HEK293 (cell line): ENCODE measurements around the gene AUH.
A peak's percentile ranks its signal among the peaks of the same experiment; 100 is the strongest.

Experiments used
- CTCF ChIA-PET: fragments of 350-600 bp; formaldehyde crosslinking; extraction: SDS; loops from one replicate; lab custom pipeline; 2021; ENCODE audit warnings: antibody characterized with exemption; lab: Yijun Ruan, JAX
- POLR2A ChIA-PET: fragments of 300-600 bp; formaldehyde crosslinking; extraction: SDS; loops from one replicate; lab custom pipeline; 2020; ENCODE audit warnings: antibody characterized with exemption, inconsistent platforms; lab: Yijun Ruan, JAX
- H3K27ac ChIP-seq: fragments of 200-500 bp; sonication (Bioruptor generic); 2 replicates; pipeline ENCODE4 v1.5.1; 2014; ENCODE audit warnings: low read depth, low read length, control low read depth, inconsistent platforms; ENCODE audit errors: extremely low read depth
- H3K36me3 ChIP-seq, 2 experiments: fragments of 200-500 bp in 1 of 2; sonication (Bioruptor generic) in 1 of 2; 1 replicate in 1 of 2; 2 replicates in 1 of 2; pipeline ENCODE4 v1.5.1; 2014 to 2017; ENCODE audit warnings: inconsistent platforms in 2 of 2, low read length in 2 of 2; ENCODE audit not compliant: control insufficient read depth in 2 of 2, insufficient read depth in 1 of 2
- H3K4me1 ChIP-seq: fragments of 200-500 bp; sonication (Bioruptor generic); 2 replicates; pipeline ENCODE4 v1.5.1; 2014; ENCODE audit warnings: mild to moderate bottlenecking, low read length, inconsistent platforms; ENCODE audit not compliant: control insufficient read depth, insufficient read depth
- H3K4me3 ChIP-seq: 2 replicates; pipeline ENCODE4 v1.5.1; 2011; ENCODE audit warnings: low read depth, mild to moderate bottlenecking, control low read depth, low read length, moderate library complexity
- H3K9me3 ChIP-seq: fragments of 200-500 bp; sonication (Bioruptor generic); 2 replicates; pipeline ENCODE4 v1.5.1; 2014; ENCODE audit warnings: low read depth, low read length, inconsistent platforms; ENCODE audit not compliant: control insufficient read depth, insufficient read depth
- ATF2 ChIP-seq: fragments of 450-650 bp; formaldehyde crosslinking; IDR thresholded peaks from 2 replicates; pipeline ENCODE4 v1.5.1; 2016; ENCODE audit warnings: missing biosample characterization, missing genetic modification characterization, low read depth
- IKZF3 ChIP-seq: fragments of 450-650 bp; IDR thresholded peaks from 2 replicates; pipeline ENCODE4 v1.5.0; 2018; ENCODE audit warnings: missing biosample characterization, mild to moderate bottlenecking, missing genetic modification characterization, moderate library complexity
- MYNN ChIP-seq: fragments of 450-650 bp; formaldehyde crosslinking; IDR thresholded peaks from 2 replicates; pipeline ENCODE4 v1.5.1; 2016; ENCODE audit warnings: missing biosample characterization, missing genetic modification characterization, borderline replicate concordance
- PBX3 ChIP-seq: sonication (generic); formaldehyde crosslinking; IDR thresholded peaks from 2 replicates; pipeline ENCODE4 v1.8.1; 2022; ENCODE audit warnings: mild to moderate bottlenecking, moderate library complexity, missing genetic modification reagents
- TRIM28 ChIP-seq: IDR thresholded peaks from 2 replicates; pipeline ENCODE4 v1.6.1; 2011; ENCODE audit warnings: low read length, control low read depth, borderline replicate concordance
- ZNF155 ChIP-seq: fragments of 450-650 bp; formaldehyde crosslinking; IDR thresholded peaks from 2 replicates; pipeline ENCODE4 v1.5.1; 2016; ENCODE audit warnings: missing biosample characterization, missing genetic modification characterization
- ZNF280D ChIP-seq: fragments of 450-650 bp; formaldehyde crosslinking; IDR thresholded peaks from 2 replicates; pipeline ENCODE4 v1.5.1; 2016; ENCODE audit warnings: missing biosample characterization, missing genetic modification characterization
- ZNF324 ChIP-seq: fragments of 450-650 bp; formaldehyde crosslinking; IDR thresholded peaks from 2 replicates; pipeline ENCODE4 v1.5.1; 2016; ENCODE audit warnings: missing biosample characterization, missing genetic modification characterization
- ZNF426 ChIP-seq: fragments of 450-650 bp; formaldehyde crosslinking; IDR thresholded peaks from 2 replicates; pipeline ENCODE4 v1.5.1; 2017; ENCODE audit warnings: missing biosample characterization, missing genetic modification characterization, mild to moderate bottlenecking, inconsistent platforms, moderate library complexity
- ZNF529 ChIP-seq: fragments of 450-650 bp; formaldehyde crosslinking; IDR thresholded peaks from 2 replicates; pipeline ENCODE4 v1.5.1; 2017; ENCODE audit warnings: missing genetic modification characterization, missing biosample characterization; ENCODE audit not compliant: insufficient replicate concordance
- ZSCAN4 ChIP-seq: fragments of 450-650 bp; formaldehyde crosslinking; IDR thresholded peaks from 2 replicates; pipeline ENCODE4 v1.5.1; 2017; ENCODE audit warnings: missing biosample characterization, missing genetic modification characterization
- TF ChIP-seq, protein P1 (sequence below): fragments of 450-650 bp; formaldehyde crosslinking; IDR thresholded peaks from 2 replicates; pipeline ENCODE4 v1.5.0; 2017; ENCODE audit warnings: missing biosample characterization, missing genetic modification characterization, borderline replicate concordance
- TF ChIP-seq, protein P2 (sequence below): fragments of 450-650 bp; formaldehyde crosslinking; IDR thresholded peaks from 2 replicates; pipeline ENCODE4 v1.5.1; 2016; ENCODE audit warnings: missing biosample characterization, missing genetic modification characterization

AUH gene

DNA sequence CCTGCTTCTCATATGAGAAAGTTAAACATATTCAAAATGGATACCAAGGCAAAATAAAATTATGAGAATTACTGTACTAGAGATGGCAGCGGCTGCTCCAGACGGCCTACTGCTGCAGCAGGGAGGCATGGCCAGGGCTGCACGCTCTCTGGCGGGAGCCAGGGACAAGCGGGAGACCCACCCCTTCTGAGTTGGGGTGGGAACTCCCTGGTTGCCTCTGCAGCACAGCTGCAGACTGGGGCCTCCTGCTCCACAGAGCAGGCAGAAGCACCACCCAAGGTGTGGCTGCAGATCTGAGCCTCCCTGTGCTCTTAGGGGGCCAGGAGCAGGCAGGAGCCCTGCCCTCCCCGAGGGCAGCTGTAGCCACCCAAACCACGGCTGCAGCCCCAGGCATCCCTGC, 2.3 kb upstream of the AUH start:
- CTCF ChIA-PET: no interaction called here
- TF ChIP-seq ZNF426 (no peak), ZNF529 (tag by site-specific recombination) (no peak), ZNF280D (tag by site-specific recombination) (no peak), ZNF155 (no peak), TRIM28 (no peak), ATF2 (no peak), ZSCAN4 (no peak), MYNN (tag by site-specific recombination) (no peak), PBX3 (no peak)
- TF ChIP-seq, protein P1, sequence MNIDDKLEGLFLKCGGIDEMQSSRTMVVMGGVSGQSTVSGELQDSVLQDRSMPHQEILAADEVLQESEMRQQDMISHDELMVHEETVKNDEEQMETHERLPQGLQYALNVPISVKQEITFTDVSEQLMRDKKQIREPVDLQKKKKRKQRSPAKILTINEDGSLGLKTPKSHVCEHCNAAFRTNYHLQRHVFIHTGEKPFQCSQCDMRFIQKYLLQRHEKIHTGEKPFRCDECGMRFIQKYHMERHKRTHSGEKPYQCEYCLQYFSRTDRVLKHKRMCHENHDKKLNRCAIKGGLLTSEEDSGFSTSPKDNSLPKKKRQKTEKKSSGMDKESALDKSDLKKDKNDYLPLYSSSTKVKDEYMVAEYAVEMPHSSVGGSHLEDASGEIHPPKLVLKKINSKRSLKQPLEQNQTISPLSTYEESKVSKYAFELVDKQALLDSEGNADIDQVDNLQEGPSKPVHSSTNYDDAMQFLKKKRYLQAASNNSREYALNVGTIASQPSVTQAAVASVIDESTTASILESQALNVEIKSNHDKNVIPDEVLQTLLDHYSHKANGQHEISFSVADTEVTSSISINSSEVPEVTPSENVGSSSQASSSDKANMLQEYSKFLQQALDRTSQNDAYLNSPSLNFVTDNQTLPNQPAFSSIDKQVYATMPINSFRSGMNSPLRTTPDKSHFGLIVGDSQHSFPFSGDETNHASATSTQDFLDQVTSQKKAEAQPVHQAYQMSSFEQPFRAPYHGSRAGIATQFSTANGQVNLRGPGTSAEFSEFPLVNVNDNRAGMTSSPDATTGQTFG (tag by site-specific recombination): no peak
- TF ChIP-seq, all 188 proteins: peak for 0
- POLR2A ChIA-PET: no interaction called here
- Histone ChIP-seq H3K9me3 (no peaks in the 10 kb centered on the region), H3K27ac (no peak overlapping the region), H3K4me1 (no peaks in the 10 kb centered on the region), H3K36me3 (peaks cover 0 to 3% of the 10 kb centered on the region in 2 experiments; a peak in 1 of 3 replicates), H3K4me3 (no peak overlapping the region)

- no peaks in the 10 kb centered on the region for H3K4me1 ChIP-seq
- POLR2A ChIA-PET: no interaction called here
- H3K9me3 ChIP-seq: no peaks in the 10 kb centered on the region
- no peak overlapping the region for H3K4me3 ChIP-seq
- no peak overlapping the region for H3K27ac ChIP-seq
- CTCF ChIA-PET: interaction anchor here (0.7 kb wide), 1 partner anchor 65 kb away, joined by 4 read pairs; no protein-coding TSS in a partner anchor
- TF ChIP-seq, protein P2, sequence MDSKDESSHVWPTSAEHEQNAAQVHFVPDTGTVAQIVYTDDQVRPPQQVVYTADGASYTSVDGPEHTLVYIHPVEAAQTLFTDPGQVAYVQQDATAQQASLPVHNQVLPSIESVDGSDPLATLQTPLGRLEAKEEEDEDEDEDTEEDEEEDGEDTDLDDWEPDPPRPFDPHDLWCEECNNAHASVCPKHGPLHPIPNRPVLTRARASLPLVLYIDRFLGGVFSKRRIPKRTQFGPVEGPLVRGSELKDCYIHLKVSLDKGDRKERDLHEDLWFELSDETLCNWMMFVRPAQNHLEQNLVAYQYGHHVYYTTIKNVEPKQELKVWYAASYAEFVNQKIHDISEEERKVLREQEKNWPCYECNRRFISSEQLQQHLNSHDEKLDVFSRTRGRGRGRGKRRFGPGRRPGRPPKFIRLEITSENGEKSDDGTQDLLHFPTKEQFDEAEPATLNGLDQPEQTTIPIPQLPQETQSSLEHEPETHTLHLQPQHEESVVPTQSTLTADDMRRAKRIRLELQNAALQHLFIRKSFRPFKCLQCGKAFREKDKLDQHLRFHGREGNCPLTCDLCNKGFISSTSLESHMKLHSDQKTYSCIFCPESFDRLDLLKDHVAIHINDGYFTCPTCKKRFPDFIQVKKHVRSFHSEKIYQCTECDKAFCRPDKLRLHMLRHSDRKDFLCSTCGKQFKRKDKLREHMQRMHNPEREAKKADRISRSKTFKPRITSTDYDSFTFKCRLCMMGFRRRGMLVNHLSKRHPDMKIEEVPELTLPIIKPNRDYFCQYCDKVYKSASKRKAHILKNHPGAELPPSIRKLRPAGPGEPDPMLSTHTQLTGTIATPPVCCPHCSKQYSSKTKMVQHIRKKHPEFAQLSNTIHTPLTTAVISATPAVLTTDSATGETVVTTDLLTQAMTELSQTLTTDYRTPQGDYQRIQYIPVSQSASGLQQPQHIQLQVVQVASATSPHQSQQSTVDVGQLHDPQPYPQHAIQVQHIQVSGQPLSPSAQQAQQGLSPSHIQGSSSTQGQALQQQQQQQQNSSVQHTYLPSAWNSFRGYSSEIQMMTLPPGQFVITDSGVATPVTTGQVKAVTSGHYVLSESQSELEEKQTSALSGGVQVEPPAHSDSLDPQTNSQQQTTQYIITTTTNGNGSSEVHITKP (tag by site-specific recombination): peak; percentile 21; the same call in 1 of the 2 replicates
- TF ChIP-seq IKZF3 (0 out of 2 replicates have a peak, but pooled peaks have one; percentile 17), ZNF324 (tag by site-specific recombination) (no peak)
- TF ChIP-seq, all 188 proteins: peak for 2
- peaks cover 0 to 5% of the 10 kb centered on the region in 2 experiments; a peak in 1 of 3 replicates for H3K36me3 ChIP-seq
These were observed 413 bp upstream of the AUH start for GRCh38 chr9:91362051-91362611.
